HG02852 (cell line): ENCODE data around the gene DOC2A.
"Not testable (repeated sequence)": the region's sequence is repeated elsewhere in the genome, so short reads cannot be mapped to it uniquely, and the experiment has no call there.

Experiments
- ATAC-seq: cut with Tn5 transposase; IDR thresholded peaks from one replicate; pipeline ENCODE4 v1.9.1; 2021; ENCODE audit warnings: mild to moderate bottlenecking, moderate library complexity; ENCODE audit not compliant: unreplicated experiment

DOC2A gene

DNA sequence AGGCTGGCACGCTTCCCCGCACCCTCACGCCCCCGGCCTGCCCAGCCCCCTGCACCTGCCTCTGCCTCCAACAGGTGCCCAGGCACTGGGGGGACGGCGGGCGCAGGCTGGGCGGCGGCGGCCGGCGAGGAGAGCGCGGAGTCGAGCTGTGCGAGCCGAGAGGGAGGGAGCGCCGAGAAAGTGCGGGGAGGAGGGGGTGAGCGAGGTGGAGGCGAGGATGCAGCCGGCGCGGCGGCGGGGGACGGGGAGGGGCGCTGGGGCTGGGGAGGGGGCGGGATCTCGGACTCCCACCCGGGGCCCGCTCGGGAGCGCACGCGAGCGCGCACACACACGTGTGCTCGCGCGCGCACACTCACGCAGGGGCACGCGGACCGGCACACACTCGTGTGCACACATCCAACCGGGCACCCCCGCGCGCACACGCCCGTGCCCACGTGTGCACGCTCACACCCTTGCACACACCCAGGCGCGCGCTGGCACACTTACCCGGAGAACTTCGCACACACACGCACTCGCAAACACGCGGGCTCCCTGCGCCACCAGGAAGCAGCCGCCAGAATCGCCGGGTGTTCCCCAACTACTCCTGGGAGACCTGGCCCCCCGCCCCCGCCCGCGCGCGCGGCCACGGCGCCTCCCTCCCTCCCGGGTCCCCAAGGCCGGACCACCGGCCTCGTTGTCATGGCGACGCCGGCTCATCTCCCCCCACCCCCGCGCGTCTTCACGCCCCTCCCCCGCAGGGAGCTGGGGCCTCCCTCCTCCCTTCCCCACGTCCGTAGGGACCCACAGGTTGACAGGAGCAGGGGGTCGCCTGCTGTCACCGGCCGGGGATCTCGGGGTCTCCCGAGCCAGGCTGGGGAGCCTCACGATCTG, at the start of gene DOC2A:
Gene DOC2A, minus strand, starts transcription at position 184 of the 870 bp plus-strand sequence. CDS start 805 bp downstream, outside the sequence.
- no peak for ATAC-seq

DNA sequence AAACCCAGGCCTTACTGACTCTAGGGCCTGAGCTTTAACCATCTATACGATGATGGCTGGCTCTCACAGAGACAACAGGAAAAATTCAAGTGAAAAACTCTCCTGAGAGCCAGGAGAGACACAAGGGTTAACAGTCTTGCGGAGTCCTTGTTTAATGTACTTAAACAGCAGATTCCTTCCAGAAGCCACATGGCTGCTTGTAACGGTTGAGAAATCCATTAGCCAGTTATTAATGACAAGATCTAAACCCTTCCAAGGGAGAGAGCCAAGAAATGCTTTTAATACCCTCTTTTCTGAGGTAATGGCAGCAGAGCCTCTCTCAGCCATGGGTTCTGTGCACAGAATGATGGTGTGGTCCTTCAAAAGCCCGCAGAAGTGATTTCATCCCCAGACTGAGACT, 49.5 kb upstream of the DOC2A start:
- no peak for ATAC-seq

DNA sequence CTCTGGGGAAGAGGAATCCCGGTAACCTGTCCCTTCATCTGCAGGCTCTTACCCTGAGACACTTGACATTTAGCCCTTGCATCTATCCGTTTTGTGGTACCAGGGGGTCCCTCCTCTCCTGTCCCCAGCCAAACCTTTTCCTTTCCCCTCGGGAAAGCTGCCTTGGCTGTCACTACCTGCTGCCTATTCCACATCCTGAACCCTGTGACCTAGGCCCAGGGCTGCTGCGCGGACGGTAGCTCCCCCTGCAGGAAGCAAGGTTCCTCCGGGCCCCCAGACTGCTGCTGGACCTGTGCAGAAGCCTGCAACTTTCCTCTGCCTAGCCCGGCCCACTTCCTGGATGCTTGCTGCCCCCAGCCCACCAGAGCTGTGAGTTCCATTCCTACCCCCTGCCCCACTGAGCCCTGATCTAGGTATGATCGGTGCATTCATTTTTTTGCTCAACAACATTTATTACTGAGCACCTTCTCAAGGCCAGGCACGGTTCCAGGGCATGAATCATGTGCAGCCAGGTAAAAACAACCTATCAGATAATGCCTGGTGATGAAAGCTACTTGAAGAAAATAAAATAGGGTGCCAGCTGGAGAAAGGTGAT, 44.2 kb upstream of the DOC2A start:
- ATAC-seq, result no peak

DNA sequence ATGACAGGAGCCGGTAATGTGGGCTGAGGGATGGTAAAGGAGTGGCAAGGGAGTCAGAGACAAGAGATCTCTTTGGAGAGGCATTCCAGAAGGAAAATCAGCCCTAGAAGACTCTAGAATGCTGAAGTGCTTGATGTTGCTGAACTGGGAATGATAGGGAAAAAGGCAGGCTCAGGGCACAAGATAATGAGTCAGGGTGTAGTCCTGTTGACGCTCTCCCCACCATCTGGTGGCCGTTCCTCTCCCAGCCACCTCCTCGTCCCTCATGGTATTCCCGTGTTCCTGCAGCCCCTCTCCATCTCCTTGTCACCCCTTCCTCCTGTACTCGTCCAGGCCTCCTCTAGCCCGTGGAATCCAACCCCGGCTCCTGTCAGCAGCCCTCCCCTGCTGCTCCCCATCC, 43.6 kb upstream of the DOC2A start:
- ATAC-seq, result no peak

DNA sequence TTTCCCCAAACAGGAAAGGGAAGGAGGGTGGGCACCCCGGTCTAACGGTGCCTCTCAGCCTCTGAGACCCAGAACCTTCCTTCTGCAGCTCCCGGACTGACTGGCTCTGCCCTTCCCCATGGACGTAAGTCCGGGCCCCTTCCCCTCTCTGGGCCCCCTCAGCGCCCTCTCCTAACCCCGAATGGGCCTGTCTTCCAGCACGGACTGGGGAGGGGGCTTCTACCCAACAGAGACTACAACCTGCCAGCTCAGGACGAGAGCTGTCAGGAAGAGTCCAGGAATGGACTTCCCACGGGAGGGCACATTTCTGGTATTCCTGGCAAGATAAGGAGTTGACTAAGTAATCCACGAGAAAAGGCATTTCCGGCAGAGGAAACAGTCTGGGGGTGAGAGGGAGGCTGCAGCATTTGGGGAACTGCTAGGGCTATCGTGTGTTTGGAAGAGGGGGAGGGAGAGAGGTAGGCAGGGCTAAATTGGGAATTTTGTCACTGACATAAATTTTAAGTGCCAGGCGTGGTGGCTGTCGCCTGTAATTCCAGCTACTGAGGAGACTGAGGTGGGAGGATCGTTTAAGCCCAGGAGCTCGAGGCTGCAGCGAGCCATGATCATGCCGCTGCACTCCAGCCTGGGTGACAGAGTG, 42.7 kb upstream of the DOC2A start:
- peak; percentile 10 for ATAC-seq

DNA sequence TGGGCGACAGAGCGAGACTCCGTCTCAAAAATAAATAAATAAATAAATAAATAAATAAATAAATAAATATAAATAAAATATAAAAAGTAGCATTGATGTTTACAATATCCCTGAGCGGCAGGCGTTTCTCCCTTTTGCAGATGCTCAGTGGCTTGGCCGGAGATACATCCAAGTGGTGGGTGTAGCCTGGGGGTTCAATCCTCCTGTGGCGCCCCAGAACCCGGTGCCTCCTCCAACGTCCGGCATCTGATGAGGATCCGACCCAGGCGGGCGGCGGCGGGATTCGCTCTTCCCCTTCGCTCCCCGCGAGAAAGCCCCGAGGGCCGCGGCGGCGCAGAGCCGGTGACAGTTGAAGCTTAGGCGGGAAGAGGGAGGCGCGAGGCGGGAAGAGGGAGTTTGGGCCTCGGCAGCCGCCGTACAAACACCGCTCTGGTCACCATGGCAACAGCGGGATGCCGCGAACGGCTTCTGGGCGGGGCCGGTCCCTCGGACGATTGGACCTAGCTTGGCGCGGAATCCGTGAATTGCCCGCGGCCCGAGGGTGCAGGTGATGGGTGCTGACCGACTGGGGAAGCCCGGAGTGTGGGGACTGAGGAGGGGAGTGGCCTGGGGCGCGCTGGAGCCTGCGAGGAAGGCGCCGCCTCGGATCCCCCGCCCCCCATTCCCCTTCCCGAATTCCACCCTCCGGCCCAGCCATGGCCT, 42.0 kb upstream of the DOC2A start:
- ATAC-seq, result peak; percentile 64

DNA sequence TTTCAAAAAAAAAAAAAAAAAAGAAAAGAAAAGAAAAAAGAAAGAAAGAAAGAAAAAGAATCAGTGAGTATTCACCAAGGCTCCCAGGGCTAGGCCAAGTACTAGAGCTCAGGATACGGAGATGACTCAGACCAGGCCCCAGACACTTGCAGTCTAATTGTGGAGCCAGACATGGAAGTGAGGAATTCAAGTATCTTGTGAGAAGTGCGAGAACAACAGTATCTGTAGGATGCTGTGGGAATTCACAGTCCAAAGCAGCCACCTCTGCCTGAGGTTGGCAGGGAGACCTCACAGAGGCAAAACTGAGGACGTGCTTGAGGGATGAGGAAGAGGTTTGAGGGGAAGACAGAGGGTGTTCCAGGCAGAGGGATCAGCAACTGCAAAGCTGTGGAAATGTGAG, 40.7 kb upstream of the DOC2A start:
- no peak for ATAC-seq

DNA sequence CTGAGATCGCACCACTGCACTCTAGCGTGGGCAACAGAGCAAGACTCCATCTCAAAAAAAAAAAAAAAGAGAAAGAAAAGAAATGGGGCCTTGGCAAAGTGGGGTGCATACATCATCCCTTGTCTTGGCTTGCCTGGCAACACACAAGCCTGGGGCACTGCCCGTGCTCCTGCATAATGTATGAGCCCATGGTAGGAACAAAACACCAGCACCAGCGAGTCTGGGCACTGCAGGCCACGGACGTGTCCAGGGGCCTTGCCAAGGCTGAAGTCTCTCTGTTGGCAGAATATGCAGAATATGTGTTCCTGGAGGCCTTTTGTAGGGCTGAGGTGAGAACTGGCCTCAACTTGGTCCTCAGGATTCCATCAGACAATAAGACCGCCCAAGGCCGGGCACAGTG, 39.0 kb upstream of the DOC2A start:
- no peak for ATAC-seq

DNA sequence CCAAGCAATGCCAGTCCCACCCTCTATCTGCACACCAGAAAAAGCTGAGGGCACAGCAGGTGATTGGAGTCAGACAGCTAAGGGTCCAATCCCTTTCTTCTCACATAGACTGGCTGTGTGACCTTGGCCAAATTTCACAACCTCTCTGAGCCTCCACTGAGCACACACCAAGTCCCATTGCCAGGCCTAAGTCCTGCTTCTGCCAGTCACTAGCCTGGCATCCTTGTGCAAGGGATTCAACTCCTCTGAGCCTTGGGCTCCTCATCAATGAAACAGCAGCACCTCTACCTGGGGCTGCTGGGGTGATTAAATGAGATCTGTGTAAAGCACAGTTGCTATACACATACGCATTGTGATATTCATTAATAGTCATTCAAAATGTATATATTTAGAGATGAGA, 35.8 kb upstream of the DOC2A start:
- ATAC-seq, result no peak

DNA sequence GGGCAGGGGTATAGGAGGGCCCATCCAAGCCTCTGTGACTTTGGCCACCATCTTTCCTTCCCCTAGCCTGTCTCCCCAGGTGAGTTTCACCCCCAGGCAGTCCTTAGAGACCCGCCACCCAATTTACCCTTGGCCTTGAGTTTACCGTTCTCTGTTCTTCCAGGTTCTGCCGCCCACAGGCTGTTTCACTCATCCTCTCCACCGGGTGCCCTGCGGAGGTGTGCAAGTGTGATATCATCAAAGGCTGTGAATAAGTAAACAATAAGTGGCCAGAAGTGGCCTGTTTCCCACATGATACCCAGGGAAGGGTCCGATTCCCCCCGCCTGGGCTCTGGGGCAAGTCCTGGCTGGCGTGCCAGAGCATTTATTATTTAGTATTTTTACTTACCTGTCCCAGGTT, 35.4 kb upstream of the DOC2A start:
- no peak for ATAC-seq

DNA sequence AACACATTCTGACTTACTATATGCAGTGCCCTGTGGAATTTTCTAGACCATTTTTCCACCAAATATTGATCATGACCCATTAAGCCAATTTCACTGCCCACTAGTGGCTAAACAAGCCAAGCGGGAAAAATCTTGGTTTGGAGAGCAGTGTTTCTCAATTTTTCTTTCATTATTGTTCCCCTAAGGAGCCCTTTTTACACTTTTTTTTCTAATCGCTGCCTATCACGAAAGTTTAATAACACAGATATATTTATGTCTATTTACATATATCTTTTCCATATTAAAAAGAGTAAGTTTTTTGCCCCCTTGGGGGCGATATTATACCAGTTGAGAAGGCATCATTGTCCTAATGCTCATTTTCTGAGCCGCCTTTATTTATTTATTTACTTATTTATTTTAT, 31.0 kb upstream of the DOC2A start:
- no peak for ATAC-seq

DNA sequence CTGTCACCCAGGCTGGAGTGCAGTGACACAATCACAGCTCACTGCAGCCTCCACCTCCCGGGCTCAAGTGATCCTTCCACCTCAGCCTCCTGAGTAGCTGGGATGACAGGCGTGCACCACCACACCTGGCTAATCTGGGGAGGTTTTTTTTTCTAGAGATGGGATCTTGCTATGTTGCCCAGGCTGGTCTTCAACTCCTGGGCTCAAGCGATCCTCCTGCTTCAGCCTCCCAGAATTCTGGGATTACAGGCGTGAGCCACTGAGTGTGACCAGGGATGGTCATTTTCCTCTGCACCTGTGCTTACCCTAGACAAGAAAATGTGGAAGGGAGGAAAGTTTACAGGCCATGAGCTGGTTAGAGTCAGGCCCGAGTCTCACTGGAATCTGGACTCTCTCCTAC, 29.9 kb upstream of the DOC2A start:
- ATAC-seq, result not testable (repeated sequence)

DNA sequence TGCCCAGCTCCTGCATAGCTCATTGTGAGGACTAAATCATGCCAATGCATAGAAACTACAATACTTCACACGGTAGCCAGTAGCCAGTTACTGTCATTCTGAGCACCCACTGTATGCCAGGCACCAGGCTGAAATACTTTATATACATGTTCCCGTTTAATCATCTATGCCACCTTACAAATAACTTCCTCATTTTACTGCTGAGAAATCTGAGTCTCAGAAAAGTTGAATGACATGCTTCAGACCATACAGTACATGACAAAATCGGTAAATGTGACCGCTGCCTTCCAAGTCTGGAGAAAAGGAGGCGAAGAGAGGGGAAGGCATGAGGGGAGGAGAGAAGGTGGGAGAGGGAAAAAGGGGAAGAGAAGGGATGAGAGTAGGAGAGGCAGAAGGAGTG, 29.4 kb upstream of the DOC2A start:
- ATAC-seq, result no peak

DNA sequence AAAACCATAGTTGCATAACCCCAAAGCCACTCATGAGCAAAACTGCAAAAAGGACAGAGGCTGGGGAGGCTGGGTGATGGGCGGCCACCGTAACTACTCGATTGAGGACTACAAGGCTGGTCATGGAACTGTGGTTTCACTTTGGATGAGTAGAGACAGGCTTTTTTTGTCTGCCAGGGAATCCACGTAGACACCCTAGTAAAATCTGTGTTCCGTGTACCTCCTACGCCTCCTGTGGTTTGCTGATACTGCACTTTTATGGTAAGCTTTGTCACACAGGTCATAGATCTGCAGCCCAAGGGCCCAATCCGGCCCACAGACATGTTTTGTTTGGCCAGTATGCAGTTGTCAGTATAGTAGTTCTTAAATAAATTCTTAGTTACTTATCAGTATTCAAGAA, 22.4 kb upstream of the DOC2A start:
- no peak for ATAC-seq

DNA sequence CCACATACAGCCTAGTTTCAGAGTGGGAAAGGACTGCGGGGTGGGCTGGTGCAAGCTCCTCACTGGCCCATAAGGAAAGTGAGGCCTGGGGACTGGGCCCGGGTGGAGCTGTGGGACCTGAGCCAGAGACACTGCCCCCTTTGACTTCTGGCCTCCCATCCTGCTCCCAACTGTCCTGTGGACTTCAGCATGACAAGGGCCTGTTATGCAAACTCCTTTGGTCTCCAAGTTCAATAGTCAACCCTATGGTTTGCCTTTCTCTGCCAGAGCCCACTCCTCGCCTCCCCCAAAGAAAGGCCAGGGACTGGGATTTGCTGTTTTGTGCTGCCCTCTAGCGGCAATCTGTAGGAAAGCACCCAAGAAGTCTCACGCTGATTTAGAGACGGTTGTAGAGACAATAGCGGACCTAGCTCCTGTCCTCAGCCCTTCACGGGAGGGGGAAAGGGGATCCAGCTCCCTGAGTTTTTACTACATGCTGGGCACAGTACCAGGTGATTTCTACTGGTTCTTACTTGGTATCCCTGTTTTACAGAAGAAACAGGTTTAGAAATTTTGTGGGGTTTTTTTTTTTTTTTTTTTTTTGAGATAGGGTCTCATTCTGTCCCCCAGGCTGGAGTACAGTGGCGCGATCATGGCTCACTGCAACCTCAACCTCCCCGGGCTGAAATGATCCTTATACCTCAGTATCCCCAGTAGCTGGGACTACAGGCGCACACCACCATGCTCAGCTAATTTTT, 21.4 kb upstream of the DOC2A start:
- no peak for ATAC-seq

DNA sequence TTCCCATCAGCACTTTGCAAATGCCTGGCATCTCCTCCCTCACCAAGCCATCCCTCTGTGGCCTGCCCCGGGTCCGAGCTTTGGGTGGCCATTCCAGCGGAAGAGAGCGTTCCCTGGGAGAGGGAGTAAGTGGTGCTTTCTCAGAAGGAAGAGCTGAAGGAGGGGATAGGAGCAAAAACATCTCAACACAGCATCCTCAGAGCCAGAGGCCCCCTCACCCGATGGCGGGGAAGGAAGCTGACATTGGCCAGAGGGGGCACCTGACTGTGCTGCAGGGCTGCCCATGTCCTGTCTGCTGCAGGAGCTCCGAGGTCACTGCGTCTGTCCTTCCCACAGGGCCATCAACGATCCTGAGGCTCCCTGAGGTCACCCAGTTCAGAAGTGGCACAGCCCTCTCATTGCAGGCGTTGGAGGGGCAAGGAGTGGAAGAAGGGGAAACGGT, 20.7 kb upstream of the DOC2A start:
- ATAC-seq, result no peak

DNA sequence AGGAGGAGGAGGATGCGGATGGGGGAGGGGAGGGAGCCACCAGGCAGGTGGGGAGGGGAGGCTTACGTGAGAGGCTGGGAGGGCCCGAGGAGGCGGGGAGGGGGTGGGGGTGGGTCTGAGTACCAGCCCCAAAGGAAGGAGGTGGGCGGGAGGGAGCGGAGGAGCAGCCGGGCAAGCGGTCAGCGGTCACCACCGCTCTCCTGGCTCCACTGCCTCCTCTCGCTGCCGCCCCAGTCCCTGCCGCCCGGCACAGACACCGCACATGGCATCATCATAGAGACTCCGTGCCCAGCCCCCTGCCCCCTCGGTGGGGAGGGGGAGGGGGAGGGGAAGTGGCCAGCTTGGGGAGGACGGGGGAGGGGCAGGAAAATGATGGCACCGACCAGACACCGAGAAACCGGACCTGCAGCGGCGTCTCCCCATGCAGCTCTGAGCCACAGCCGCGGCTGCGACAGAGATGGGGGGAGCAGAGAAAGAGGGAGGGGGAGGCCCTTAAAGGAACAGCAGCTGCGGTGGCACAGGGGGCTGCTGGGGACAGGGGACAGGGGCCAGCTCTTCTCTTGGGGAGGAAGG, 20.1 kb upstream of the DOC2A start, which contains the start of gene TLCD3B:
Gene TLCD3B, minus strand, starts transcription at position 431 of the 573 bp plus-strand sequence. CDS start 744 bp downstream, outside the sequence.
- ATAC-seq, result no peak

DNA sequence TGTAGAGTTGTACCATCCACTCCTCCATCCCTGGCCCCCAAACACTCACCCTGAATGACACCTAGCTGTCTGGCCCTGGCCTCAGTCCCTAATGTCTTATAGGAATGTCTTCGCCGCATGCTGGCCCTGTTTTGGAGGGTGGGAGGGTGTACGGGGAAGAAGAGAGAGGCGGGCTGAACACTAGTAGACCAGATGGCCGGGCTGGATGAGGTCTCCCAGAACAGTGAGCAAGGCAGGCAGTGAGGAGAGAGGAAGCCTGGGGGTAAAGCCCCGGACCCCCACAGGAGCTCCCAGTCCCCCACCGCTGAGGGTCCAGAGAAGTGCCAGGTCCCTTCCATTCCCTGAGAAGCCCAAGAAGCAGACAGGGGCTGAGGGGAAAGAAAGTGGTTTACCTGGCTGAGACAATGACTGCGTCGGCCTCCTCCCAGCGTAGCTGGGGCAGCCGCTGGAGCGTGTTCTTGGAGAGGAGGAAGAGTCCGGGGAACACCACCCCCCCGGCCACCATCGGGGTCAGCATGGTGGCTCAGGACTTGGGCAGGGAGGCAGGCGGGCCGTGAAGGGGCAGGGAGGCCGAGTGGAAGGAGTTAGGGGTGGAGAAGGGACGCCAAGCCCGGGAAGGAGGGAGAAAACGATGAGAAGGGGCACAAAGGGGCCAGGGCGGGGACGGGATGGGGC, 19.3 kb upstream of the DOC2A start:
- ATAC-seq, result no peak

DNA sequence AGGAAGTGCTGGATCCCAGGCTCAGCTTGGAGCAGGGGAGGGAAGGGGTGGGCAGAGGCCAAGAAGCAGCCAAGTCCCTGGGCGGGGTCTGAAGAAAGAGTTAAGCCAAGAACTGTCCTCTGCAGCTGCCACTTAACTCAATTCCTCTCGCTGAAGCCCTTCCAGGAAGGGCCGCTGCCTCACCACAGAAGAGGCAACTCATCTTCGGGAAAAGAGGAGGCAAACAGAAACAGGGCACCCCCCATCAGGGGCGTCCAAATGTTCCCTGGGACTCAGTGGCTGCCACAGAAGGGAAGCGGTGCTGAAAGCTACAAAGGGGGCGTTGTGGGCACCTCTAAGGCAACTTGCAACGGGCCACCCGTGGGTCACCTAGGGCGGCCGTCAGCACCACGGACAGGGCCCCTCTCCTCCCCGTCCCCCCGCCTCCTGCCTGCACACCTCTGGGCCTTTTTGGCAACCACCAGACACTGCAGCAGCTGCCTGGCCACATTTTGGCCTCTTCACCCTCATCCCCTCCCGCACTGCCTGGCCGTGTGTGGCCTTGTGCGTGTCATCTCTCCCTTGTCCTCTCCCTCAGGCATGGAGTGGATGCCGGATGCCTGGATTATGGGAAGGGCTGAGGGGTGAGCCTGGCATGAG, 17.7 kb upstream of the DOC2A start:
- ATAC-seq, result no peak
